Measurements from ENCODE around the gene RSPO3.

The RSPO3 gene

GRCh38 chr6:127216810-127217789 lies 98.6 kb downstream of the RSPO3 start:
- no peaks in the 10 kb centered on the region for H4K20me1 ChIP-seq (ENCODE audit: control insufficient read depth, insufficient read depth, low read depth, low read length)
- H3K4me1 ChIP-seq (ENCODE audit: control insufficient read depth, low read length), result no peaks in the 10 kb centered on the region
- H3K27ac ChIP-seq (ENCODE audit: low read depth, low read length), result no peak overlapping the region
- H3K79me2 ChIP-seq (ENCODE audit: control insufficient read depth, low read length), result no peaks in the 10 kb centered on the region
- H3K9me2 ChIP-seq (replicated peaks; ENCODE audit: control insufficient read depth, low read length), result no peaks in the 10 kb centered on the region
- H3K9me3 ChIP-seq (ENCODE audit: control insufficient read depth, insufficient read depth, low read length), result no peaks in the 10 kb centered on the region
- no peak overlapping the region for H3K4me2 ChIP-seq (ENCODE audit: low read length)
- no peaks in the 10 kb centered on the region for H3K27me3 ChIP-seq (ENCODE audit: control insufficient read depth, low read length)
- H3F3A ChIP-seq (ENCODE audit: control insufficient read depth, insufficient read depth), result no peaks in the 10 kb centered on the region
- no peaks in the 10 kb centered on the region for H3K36me3 ChIP-seq (ENCODE audit: control insufficient read depth, low read length)
- H3K4me3 ChIP-seq (ENCODE audit: low read length), result no peak overlapping the region
- no peak for TF ChIP-seq EZH2phosphoT487 (IDR thresholded peaks at IDR 0.05; ENCODE audit: borderline replicate concordance, low read length)

GRCh38 chr6:127219869-127220268 lies 101.4 kb downstream of the RSPO3 start:
- H3K79me2 ChIP-seq (ENCODE audit: control insufficient read depth, low read length), result no peaks in the 10 kb centered on the region
- no peaks in the 10 kb centered on the region for H4K20me1 ChIP-seq (ENCODE audit: control insufficient read depth, insufficient read depth, low read depth, low read length)
- no peaks in the 10 kb centered on the region for H3K9me3 ChIP-seq (ENCODE audit: control insufficient read depth, insufficient read depth, low read length)

GRCh38 chr6:127221201-127221600 lies 102.7 kb downstream of the RSPO3 start:
- no peak overlapping the region for H3K4me3 ChIP-seq (ENCODE audit: low read length)
- H3K9me3 ChIP-seq (ENCODE audit: control insufficient read depth, insufficient read depth, low read length), result no peaks in the 10 kb centered on the region
- no peaks in the 10 kb centered on the region for H3K9me2 ChIP-seq (replicated peaks; ENCODE audit: control insufficient read depth, low read length)
- H3K79me2 ChIP-seq (ENCODE audit: control insufficient read depth, low read length), result no peaks in the 10 kb centered on the region
- H3K27me3 ChIP-seq (ENCODE audit: control insufficient read depth, low read length), result no peaks in the 10 kb centered on the region
- H3K4me2 ChIP-seq (ENCODE audit: low read length), result no peak overlapping the region
- TF ChIP-seq CTCF (IDR thresholded peaks at IDR 0.05; ENCODE audit: low read depth, low read length, poor library complexity, severe bottlenecking) (no peak), EZH2phosphoT487 (IDR thresholded peaks at IDR 0.05; ENCODE audit: borderline replicate concordance, low read length) (no peak)
- H3K4me1 ChIP-seq (ENCODE audit: control insufficient read depth, low read length), result no peaks in the 10 kb centered on the region
- H3F3A ChIP-seq (ENCODE audit: control insufficient read depth, insufficient read depth), result no peaks in the 10 kb centered on the region
- H3K36me3 ChIP-seq (ENCODE audit: control insufficient read depth, low read length), result no peaks in the 10 kb centered on the region
- H3K27ac ChIP-seq (ENCODE audit: low read depth, low read length), result no peak overlapping the region
- no peaks in the 10 kb centered on the region for H4K20me1 ChIP-seq (ENCODE audit: control insufficient read depth, insufficient read depth, low read depth, low read length)

More at GRCh38 chr6:127219869-127220268, 101.4 kb downstream of the RSPO3 start:
- no peaks in the 10 kb centered on the region for H3K4me1 ChIP-seq (ENCODE audit: control insufficient read depth, low read length)
- H3K4me3 ChIP-seq (ENCODE audit: low read length), result no peak overlapping the region
- no peak overlapping the region for H3K27ac ChIP-seq (ENCODE audit: low read depth, low read length)
- no peak overlapping the region for H3K4me2 ChIP-seq (ENCODE audit: low read length)
- no peaks in the 10 kb centered on the region for H3K27me3 ChIP-seq (ENCODE audit: control insufficient read depth, low read length)
- H3K9me2 ChIP-seq (replicated peaks; ENCODE audit: control insufficient read depth, low read length), result no peaks in the 10 kb centered on the region
- TF ChIP-seq CTCF (IDR thresholded peaks at IDR 0.05; ENCODE audit: low read depth, low read length, poor library complexity, severe bottlenecking), result no peak
- no peak for TF ChIP-seq EZH2phosphoT487 (IDR thresholded peaks at IDR 0.05; ENCODE audit: borderline replicate concordance, low read length)
- no peaks in the 10 kb centered on the region for H3F3A ChIP-seq (ENCODE audit: control insufficient read depth, insufficient read depth)
- H3K36me3 ChIP-seq (ENCODE audit: control insufficient read depth, low read length), result no peaks in the 10 kb centered on the region

GRCh38 chr6:127222418-127222817 lies 103.9 kb downstream of the RSPO3 start:
- H3K9me3 ChIP-seq (ENCODE audit: control insufficient read depth, insufficient read depth, low read length), result no peaks in the 10 kb centered on the region
- no peaks in the 10 kb centered on the region for H3K36me3 ChIP-seq (ENCODE audit: control insufficient read depth, low read length)
- H3K4me1 ChIP-seq (ENCODE audit: control insufficient read depth, low read length), result no peaks in the 10 kb centered on the region
- no peaks in the 10 kb centered on the region for H4K20me1 ChIP-seq (ENCODE audit: control insufficient read depth, insufficient read depth, low read depth, low read length)
- TF ChIP-seq EZH2phosphoT487 (IDR thresholded peaks at IDR 0.05; ENCODE audit: borderline replicate concordance, low read length) (no peak), CTCF (IDR thresholded peaks at IDR 0.05; ENCODE audit: low read depth, low read length, poor library complexity, severe bottlenecking) (no peak)
- H3K27ac ChIP-seq (ENCODE audit: low read depth, low read length), result no peak overlapping the region
- H3F3A ChIP-seq (ENCODE audit: control insufficient read depth, insufficient read depth), result no peaks in the 10 kb centered on the region
- no peak overlapping the region for H3K4me2 ChIP-seq (ENCODE audit: low read length)
- H3K27me3 ChIP-seq (ENCODE audit: control insufficient read depth, low read length), result no peaks in the 10 kb centered on the region
- no peaks in the 10 kb centered on the region for H3K9me2 ChIP-seq (replicated peaks; ENCODE audit: control insufficient read depth, low read length)
- no peaks in the 10 kb centered on the region for H3K79me2 ChIP-seq (ENCODE audit: control insufficient read depth, low read length)
- no peak overlapping the region for H3K4me3 ChIP-seq (ENCODE audit: low read length)

Data from DOHH2 (cell line).